ENCODE measurements around the gene SPACDR. TPM values are rescaled to one million over a fixed set of nuclear protein-coding genes. Genes with fewer than 3 reads are reported as not detected.

The SPACDR gene
- polyA plus RNA-seq, 1 donor (not counting 4 experiments of a cell fraction or from before 2014, with no cell fraction given), result 0.37 TPM

- Histone ChIP-seq H3K27me3 (ENCODE audit: control insufficient read depth, extremely low read depth, insufficient read depth, low read length) (no peaks in the 10 kb centered on the region), H3K4me3 (ENCODE audit: control insufficient read depth in 2 of 3, extremely low read depth in 1 of 3, insufficient read depth in 2 of 3, low read depth in 1 of 3, low read length in 3 of 3) (no peak overlapping the region), H2AFZ (ENCODE audit: control insufficient read depth, low read length) (no peak overlapping the region), H3K9ac (ENCODE audit: control insufficient read depth, extremely low read depth, insufficient read depth, low read length) (no peak overlapping the region), H3K27ac (ENCODE audit: control insufficient read depth, insufficient read depth, low read length) (no peak overlapping the region), H4K20me1 (ENCODE audit: control insufficient read depth, extremely low read depth, insufficient read depth, low read length) (no peaks in the 10 kb centered on the region), H3K36me3 (ENCODE audit: control insufficient read depth in 2 of 2, extremely low read depth in 1 of 2, insufficient read depth in 2 of 2, low read length in 2 of 2) (no peaks in the 10 kb centered on the region), H3K4me2 (ENCODE audit: control insufficient read depth, extremely low read depth, insufficient read depth, low read depth, low read length) (no peak overlapping the region), H3K4me1 (ENCODE audit: control insufficient read depth, extremely low read depth, insufficient read depth, low read length) (no peaks in the 10 kb centered on the region), H3K79me2 (ENCODE audit: control insufficient read depth, insufficient read depth, low read length) (no peaks in the 10 kb centered on the region), H3K9me3 (ENCODE audit: control insufficient read depth, low read depth, low read length) (no peaks in the 10 kb centered on the region), H3K9me1 (ENCODE audit: control insufficient read depth, extremely low read depth, insufficient read depth, low read length) (no peaks in the 10 kb centered on the region)
- dilution Hi-C loops (cut with MboI; ENCODE audit: extremely low pct_ligation_motif_present, low sequenced_read_pairs), result no loop called here
- TF ChIP-seq, protein P1, sequence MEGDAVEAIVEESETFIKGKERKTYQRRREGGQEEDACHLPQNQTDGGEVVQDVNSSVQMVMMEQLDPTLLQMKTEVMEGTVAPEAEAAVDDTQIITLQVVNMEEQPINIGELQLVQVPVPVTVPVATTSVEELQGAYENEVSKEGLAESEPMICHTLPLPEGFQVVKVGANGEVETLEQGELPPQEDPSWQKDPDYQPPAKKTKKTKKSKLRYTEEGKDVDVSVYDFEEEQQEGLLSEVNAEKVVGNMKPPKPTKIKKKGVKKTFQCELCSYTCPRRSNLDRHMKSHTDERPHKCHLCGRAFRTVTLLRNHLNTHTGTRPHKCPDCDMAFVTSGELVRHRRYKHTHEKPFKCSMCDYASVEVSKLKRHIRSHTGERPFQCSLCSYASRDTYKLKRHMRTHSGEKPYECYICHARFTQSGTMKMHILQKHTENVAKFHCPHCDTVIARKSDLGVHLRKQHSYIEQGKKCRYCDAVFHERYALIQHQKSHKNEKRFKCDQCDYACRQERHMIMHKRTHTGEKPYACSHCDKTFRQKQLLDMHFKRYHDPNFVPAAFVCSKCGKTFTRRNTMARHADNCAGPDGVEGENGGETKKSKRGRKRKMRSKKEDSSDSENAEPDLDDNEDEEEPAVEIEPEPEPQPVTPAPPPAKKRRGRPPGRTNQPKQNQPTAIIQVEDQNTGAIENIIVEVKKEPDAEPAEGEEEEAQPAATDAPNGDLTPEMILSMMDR (optimal IDR thresholded peaks at IDR 0.05 in 1 of 3, IDR thresholded peaks at IDR 0.05 in 1 of 3, conservative IDR thresholded peaks at IDR 0.05 in 1 of 3; ENCODE audit: extremely low read depth in 1 of 3, insufficient read depth in 2 of 3, low read length in 3 of 3), result no peak
- no peak for TF ChIP-seq EZH2 (IDR thresholded peaks at IDR 0.05; ENCODE audit: low read length)
- FAIRE-seq (no peak), DNase-seq (ENCODE audit: low read depth, low spot score) (no peak)
These were observed 20.6 kb upstream of the SPACDR start for GRCh38 chr7:100484673-100485045.

GRCh38 chr7:100483722-100484672, 19.9 kb upstream of the SPACDR start, which contains the start of gene NYAP1:
TSS of gene NYAP1 (plus strand) at chr7:100483927. CDS start at chr7:100485312, 1,385 bp downstream.
- no peaks in the 10 kb centered on the region for H3K27me3 ChIP-seq (ENCODE audit: control insufficient read depth, extremely low read depth, insufficient read depth, low read length)
- no peaks in the 10 kb centered on the region for H3K9me1 ChIP-seq (ENCODE audit: control insufficient read depth, extremely low read depth, insufficient read depth, low read length)
- peaks cover under 1% of the 10 kb centered on the region for H3K79me2 ChIP-seq (ENCODE audit: control insufficient read depth, insufficient read depth, low read length)
- peak within 1 kb of the TSS; percentile 49 to 60 (median 53) for H3K4me3 ChIP-seq (ENCODE audit: control insufficient read depth in 2 of 3, extremely low read depth in 1 of 3, insufficient read depth in 2 of 3, low read depth in 1 of 3, low read length in 3 of 3)
- H2AFZ ChIP-seq (ENCODE audit: control insufficient read depth, low read length), result peak within 1 kb of the TSS; percentile 73
- no peak within 1 kb of the TSS for H3K27ac ChIP-seq (ENCODE audit: control insufficient read depth, insufficient read depth, low read length)
- peaks cover 3% of the 10 kb centered on the region for H3K4me1 ChIP-seq (ENCODE audit: control insufficient read depth, extremely low read depth, insufficient read depth, low read length)
- peak within 1 kb of the TSS; percentile 80 for H3K4me2 ChIP-seq (ENCODE audit: control insufficient read depth, extremely low read depth, insufficient read depth, low read depth, low read length)
- H3K36me3 ChIP-seq (ENCODE audit: control insufficient read depth in 2 of 2, extremely low read depth in 1 of 2, insufficient read depth in 2 of 2, low read length in 2 of 2), result no peaks in the 10 kb centered on the region
- H3K9ac ChIP-seq (ENCODE audit: control insufficient read depth, extremely low read depth, insufficient read depth, low read length), result peak within 1 kb of the TSS; percentile 26
- TF ChIP-seq EZH2 (IDR thresholded peaks at IDR 0.05; ENCODE audit: low read length), result no peak
- TF ChIP-seq, protein P1 (optimal IDR thresholded peaks at IDR 0.05 in 1 of 3, IDR thresholded peaks at IDR 0.05 in 1 of 3, conservative IDR thresholded peaks at IDR 0.05 in 1 of 3; ENCODE audit: extremely low read depth in 1 of 3, insufficient read depth in 2 of 3, low read length in 3 of 3), result no peak
- no peaks in the 10 kb centered on the region for H3K9me3 ChIP-seq (ENCODE audit: control insufficient read depth, low read depth, low read length)
- no peaks in the 10 kb centered on the region for H4K20me1 ChIP-seq (ENCODE audit: control insufficient read depth, extremely low read depth, insufficient read depth, low read length)
- DNase-seq (ENCODE audit: low read depth, low spot score) (no peak), FAIRE-seq (no peak)
- dilution Hi-C loops (cut with MboI; ENCODE audit: extremely low pct_ligation_motif_present, low sequenced_read_pairs), result no loop called here

Data from keratinocyte (primary cell).